GM12801 (cell line): ENCODE results near the gene DBP.

Experiments used
- TF ChIP-seq, protein P1 (sequence below): IDR thresholded peaks from one replicate; pipeline ENCODE4 v1.5.1; 2011; ENCODE audit warnings: control low read depth; ENCODE audit not compliant: insufficient read length; ENCODE audit errors: extremely low read depth

DBP gene

DNA sequence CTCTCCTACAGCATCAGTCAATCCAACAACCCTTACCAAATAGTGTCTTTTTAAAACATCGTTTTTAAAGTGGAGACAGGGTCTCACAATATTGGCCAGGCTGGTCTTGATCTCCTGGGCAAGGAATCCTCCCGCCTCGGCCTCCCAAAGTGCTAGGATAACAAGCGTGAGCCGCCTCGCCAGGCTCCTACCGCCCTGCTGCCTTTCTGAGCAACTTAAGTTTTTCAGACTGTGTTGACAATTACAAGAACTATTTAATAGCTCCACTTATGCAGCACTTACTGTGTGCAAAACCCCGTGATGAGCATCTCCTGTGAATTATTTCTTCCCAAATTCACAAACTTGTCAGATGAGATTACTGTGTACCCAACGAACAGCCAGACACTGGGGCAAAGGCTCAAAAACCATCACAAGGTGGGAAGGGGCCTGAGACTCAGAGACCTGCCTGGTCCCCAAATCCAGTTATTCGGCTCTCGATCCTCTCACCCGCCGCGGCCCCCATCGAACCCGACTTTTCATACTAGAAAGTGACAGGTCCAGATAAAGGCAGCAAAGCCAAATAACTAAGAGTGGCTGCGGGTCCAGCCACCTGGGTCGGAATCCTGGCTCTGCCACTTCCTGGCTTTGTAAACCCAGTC is 18.8 kb downstream of the DBP start:
- TF ChIP-seq, protein P1, sequence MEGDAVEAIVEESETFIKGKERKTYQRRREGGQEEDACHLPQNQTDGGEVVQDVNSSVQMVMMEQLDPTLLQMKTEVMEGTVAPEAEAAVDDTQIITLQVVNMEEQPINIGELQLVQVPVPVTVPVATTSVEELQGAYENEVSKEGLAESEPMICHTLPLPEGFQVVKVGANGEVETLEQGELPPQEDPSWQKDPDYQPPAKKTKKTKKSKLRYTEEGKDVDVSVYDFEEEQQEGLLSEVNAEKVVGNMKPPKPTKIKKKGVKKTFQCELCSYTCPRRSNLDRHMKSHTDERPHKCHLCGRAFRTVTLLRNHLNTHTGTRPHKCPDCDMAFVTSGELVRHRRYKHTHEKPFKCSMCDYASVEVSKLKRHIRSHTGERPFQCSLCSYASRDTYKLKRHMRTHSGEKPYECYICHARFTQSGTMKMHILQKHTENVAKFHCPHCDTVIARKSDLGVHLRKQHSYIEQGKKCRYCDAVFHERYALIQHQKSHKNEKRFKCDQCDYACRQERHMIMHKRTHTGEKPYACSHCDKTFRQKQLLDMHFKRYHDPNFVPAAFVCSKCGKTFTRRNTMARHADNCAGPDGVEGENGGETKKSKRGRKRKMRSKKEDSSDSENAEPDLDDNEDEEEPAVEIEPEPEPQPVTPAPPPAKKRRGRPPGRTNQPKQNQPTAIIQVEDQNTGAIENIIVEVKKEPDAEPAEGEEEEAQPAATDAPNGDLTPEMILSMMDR = no peak

DNA sequence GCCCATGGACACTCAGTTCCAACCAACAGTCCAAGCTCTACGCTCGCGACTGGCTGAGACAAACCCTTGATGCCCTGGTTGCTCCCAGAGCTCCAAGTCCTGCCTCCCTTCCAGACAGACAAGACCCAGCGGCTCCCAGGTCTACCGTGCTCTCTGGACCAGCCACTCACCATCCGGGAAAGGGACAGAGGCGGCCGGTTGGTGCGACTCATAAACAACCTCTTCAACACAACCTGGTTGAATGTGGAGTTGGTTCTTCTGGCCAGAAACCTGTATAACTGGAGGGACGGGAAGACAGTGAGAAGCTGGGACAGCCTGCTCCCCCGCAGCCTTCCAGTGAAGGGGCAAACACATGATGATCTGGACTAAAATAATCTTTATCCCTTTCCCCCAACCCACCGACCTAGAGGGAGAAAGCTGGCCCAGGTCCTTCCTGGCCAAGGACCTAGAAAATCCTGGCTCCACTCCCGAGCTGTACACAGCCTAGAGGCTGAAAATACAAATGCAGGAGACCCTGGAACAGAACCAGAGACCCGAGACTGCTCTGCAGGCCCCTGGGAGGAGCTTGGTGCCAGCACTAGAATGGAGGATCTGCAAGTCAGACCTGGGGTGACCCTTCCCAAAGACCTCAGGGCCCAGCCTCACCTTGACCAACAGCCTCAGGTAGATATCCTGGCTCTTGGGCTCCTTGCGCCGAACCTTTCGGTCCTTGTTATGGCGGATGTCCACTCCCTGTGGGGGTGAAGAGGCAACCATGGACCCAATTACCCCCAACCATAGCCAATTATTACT is 19.8 kb downstream of the DBP start:
- TF ChIP-seq, protein P1 = no peak

DNA sequence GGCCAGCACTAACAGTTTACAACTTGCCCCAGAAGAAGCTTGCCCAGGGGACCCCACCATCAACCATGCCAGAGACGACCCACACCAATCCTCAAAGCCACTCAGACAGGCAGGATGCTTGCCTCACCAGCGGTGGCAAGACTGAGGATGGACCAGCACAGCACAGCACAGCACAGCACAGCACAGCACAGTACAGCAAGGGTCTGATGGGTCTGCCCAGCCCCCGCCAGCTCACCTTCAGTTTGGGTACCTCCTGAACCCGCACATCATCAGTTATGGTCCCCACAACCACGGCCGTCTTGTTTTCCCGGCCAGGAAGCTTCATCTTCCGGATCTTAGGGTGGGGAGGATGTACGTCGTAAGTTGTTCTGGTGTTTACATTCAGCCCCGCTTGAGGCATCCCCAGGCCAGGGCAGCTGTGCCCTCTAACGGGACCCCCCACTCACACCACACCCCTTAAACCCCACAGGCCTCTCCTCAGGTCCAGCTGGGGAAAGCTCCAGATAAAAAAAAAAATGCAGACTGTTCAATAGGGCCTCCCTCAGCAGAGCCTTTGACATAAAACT is 20.6 kb downstream of the DBP start:
- TF ChIP-seq, protein P1 = no peak

DNA sequence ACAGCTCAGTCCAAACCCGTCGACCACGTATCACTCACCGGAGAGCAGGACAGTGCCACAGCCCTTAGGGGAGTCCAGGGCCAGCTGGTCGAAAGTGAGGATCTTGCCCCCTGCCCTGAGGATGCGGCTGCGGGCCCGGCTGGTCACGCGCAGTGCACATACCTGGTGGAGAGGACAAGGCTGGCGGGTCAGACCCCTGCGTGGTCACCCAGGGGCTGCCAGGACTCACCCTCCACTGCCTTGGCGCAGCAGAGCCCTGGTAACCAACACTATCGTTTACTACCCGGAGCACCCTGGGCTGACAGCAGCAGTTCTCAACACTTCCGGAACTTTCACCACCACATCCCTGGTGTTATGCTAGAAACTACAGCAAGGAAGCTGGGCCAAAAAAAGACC is 21.1 kb downstream of the DBP start:
- TF ChIP-seq, protein P1 = no peak

DNA sequence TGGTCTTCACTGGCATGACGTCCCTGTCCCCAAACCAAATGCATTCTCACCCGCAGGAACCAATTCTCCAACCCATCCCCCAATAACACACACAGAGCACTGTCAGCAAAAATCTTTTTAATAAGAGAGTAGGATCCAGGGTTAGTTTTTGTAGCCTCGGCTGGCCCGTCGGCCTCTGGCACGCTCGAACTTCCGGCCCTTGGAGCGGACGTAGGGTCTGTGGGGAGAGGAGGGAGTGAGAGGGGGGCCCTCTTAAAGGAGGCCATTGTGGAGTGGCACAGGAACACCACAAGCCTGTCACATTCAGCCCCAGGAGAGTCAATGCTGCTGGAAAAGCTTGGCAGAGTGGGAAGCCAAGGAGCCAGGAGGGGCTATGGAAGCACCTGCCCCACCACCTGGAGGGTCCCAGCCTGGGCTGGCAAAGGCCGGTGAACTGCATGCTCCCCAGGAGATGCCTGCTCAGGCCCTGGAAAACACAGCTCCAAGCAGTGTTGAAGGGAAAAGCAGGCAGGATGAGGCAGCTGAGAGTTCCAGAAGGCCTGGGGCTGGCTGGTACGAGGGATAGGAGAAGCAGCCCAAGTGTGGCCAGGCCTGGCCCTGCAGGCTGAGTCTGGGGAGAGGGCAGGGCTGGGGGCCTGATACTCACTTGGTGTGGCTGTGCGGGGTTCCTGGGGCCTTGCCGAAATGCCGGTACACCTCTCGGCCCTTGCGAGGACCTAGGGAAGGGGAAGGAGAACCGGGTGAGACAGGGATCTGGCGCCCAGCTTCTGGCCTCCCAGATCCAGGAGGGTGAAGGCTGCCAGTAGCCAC is 21.7 kb downstream of the DBP start:
- TF ChIP-seq, protein P1 = no peak

DNA sequence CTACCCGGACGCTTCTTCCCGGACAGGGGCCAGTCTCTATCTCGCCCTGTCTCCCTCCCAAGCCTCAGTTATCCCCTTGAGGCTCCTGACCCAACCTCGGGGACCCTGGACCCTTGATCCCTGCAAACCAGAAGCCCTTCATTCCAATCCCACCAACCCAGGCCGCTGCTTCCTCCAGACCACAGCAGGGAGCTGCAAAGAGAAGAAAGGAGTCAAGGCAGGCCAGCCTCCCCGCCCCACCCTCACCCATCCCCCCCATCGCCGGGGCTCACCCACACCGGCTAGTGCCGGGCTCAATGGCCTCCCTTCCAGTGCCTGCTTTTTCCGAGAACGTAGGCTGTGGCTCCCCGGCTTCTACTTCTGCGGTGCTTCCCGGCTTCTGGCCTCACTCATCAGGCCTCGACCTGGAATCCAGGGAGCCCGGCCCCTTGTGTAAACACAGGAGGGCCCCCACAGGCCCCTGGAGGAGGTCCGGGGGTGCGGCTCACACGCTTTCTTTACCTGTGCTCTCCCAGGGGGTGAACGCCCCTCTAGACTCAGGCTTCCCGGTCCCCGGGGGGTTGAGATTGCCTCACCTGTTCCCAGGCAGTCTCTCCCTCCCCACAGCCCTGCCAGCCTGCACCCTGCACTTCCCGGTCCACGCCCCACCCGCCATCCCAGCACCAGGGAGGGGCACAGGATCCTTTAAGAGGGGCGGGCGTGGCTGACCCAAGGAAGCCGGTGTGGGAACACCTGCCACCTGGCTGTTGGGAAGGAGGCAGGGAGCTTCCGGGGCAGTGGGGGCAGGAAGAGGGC is 22.5 kb downstream of the DBP start, which contains the start of gene FAM83E:
Gene FAM83E (minus strand): TSS at position 641 of the 795 bp plus-strand sequence. CDS start 1,704 bp downstream, outside the sequence.
- TF ChIP-seq, protein P1 = no peak
